GM12892 (cell line): ENCODE results near the gene OTUD1.

Experiments used
- POLR2A ChIP-seq: IDR thresholded peaks from 2 replicates; pipeline ENCODE4 v1.6.1; 2011; ENCODE audit warnings: low read depth, low read length, control low read depth
- TAF1 ChIP-seq: IDR thresholded peaks from 2 replicates; pipeline ENCODE4 v1.6.1; 2011; ENCODE audit warnings: low read depth, mild to moderate bottlenecking, control low read depth, low read length, borderline replicate concordance

DNA sequence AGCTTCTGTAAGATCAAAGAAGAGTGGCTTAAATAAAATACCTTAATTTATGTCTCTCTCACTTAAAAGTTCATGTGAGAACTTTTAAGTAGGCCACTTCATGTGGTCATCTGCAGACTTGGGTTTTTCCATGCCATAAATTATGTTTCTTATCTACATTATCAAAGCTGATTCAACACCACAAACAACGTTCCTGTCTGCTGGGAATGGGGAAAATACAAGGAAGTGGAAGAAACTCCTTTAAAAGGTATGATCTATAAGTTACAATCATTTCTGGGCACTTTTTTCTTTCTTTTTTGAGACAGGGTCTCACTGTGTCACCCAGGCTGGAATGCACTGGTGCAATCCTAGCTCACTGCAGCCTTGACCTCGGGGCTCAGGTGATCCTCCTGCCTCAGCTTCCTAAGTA is 16.9 kb upstream of the OTUD1 start:
- TF ChIP-seq TAF1 (no peak), POLR2A (no peak)
